Tibial nerve (tissue), 4 donors: Measurements from ENCODE around the gene OR51E1.

Experiments used
- CTCF ChIP-seq, 5 experiments: fragments of 200-600 bp in 3 of 5; fragments of 450-650 bp in 2 of 5; sonication (generic) in 3 of 5; IDR thresholded peaks; one replicate each; pipeline ENCODE4 v1.5.1; 2016 to 2019; ENCODE audit warnings: antibody characterized with exemption in 5 of 5, mild to moderate bottlenecking in 3 of 5, moderate library complexity in 2 of 5
- EP300 ChIP-seq, 2 donors: sonication (generic); formaldehyde crosslinking; IDR thresholded peaks; one replicate each; pipeline ENCODE4 v1.6.1; 2017; ENCODE audit warnings: antibody characterized with exemption in 2 of 2, mild to moderate bottlenecking in 1 of 2
- POLR2A ChIP-seq, 2 donors: fragments of 450-650 bp; IDR thresholded peaks; one replicate each; pipeline ENCODE4 v1.6.1; 2017; ENCODE audit warnings: antibody characterized with exemption in 2 of 2, mild to moderate bottlenecking in 2 of 2, moderate library complexity in 2 of 2

GRCh38 chr11:4671741-4672140 is 28.0 kb downstream of the OR51E1 start:
- TF ChIP-seq CTCF (IDR thresholded peaks at IDR 0.05): no peak
- no peak for TF ChIP-seq POLR2A (IDR thresholded peaks at IDR 0.05)
- TF ChIP-seq EP300 (IDR thresholded peaks at IDR 0.05): no peak
